Liver (tissue), 9 donors: Measurements from ENCODE around the gene TSPAN17. TPM values are rescaled to one million over a fixed set of nuclear protein-coding genes. Genes with fewer than 3 reads are reported as not detected.

ENCODE experiments used
- DNase-seq: peaks from one replicate; pipeline ENCODE4 v3.0.0-alpha.2; 2017; ENCODE audit warnings: low spot score
- H3K27ac ChIP-seq, 2 donors: one replicate each; pipeline ENCODE4 v1.7.0; 2013; ENCODE audit warnings: inconsistent platforms in 2 of 2, low read length in 2 of 2, control low read depth in 1 of 2, low read depth in 1 of 2, mild to moderate bottlenecking in 1 of 2
- H3K27me3 ChIP-seq, 4 donors: one replicate each; pipeline versions ENCODE4 v1.6.1 to v1.7.0; 2013; ENCODE audit warnings: low read length in 3 of 4, inconsistent platforms in 1 of 4, mild to moderate bottlenecking in 1 of 4, moderate library complexity in 1 of 4; ENCODE audit not compliant: control insufficient read depth in 4 of 4, insufficient read depth in 4 of 4
- H3K36me3 ChIP-seq, 4 donors: one replicate each; pipeline versions ENCODE4 v1.6.1 to v1.7.0; 2013; ENCODE audit warnings: low read length in 3 of 4, mild to moderate bottlenecking in 3 of 4, low read depth in 1 of 4, moderate library complexity in 1 of 4; ENCODE audit not compliant: control insufficient read depth in 4 of 4, insufficient read depth in 3 of 4
- H3K4me1 ChIP-seq, 4 donors: one replicate each; pipeline versions ENCODE4 v1.6.1 to v1.7.0; 2013; ENCODE audit warnings: low read length in 3 of 4, mild to moderate bottlenecking in 3 of 4, moderate library complexity in 1 of 4; ENCODE audit not compliant: control insufficient read depth in 4 of 4, insufficient read depth in 4 of 4
- H3K4me3 ChIP-seq, 3 donors: one replicate each; pipeline versions ENCODE4 v1.6.1 to v1.7.0; 2013; ENCODE audit warnings: low read length in 3 of 3, control low read depth in 1 of 3, low read depth in 1 of 3, mild to moderate bottlenecking in 1 of 3
- H3K9ac ChIP-seq, 2 donors: one replicate each; pipeline ENCODE4 v1.7.0; 2013; ENCODE audit warnings: low read length in 2 of 2, mild to moderate bottlenecking in 2 of 2, moderate library complexity in 2 of 2, control low read depth in 1 of 2, low read depth in 1 of 2
- H3K9me3 ChIP-seq, 4 donors: one replicate each; pipeline versions ENCODE4 v1.6.1 to v1.7.0; 2013; ENCODE audit warnings: low read length in 3 of 4; ENCODE audit not compliant: control insufficient read depth in 4 of 4
- ATF3 ChIP-seq: IDR thresholded peaks from 2 replicates; pipeline ENCODE4 v1.6.1; 2016; ENCODE audit warnings: antibody characterized with exemption
- CTCF ChIP-seq: fragments of 150-350 bp; IDR thresholded peaks from 2 replicates; pipeline ENCODE4 v1.5.1; 2017; ENCODE audit warnings: improper control_type of control experiment, low read depth, low read length; ENCODE audit not compliant: missing input control
- EGR1 ChIP-seq, 2 donors: IDR thresholded peaks; 2 replicates each; pipeline ENCODE4 v1.6.1; 2016 to 2018; ENCODE audit warnings: antibody characterized with exemption in 2 of 2, low read depth in 2 of 2
- GABPA ChIP-seq, 2 donors: IDR thresholded peaks in 1 of 2; conservative IDR thresholded peaks in 1 of 2; 2 replicates each; pipeline ENCODE4 v1.6.1; 2016; ENCODE audit warnings: antibody characterized with exemption in 2 of 2, mild to moderate bottlenecking in 1 of 2, moderate library complexity in 1 of 2
- JUND ChIP-seq, 2 donors: IDR thresholded peaks; 2 replicates each; pipeline ENCODE4 v1.6.1; 2016; ENCODE audit warnings: antibody characterized with exemption in 2 of 2
- RAD21 ChIP-seq, 2 donors: IDR thresholded peaks; 2 replicates each; pipeline ENCODE4 v1.6.1; 2016; ENCODE audit warnings: antibody characterized with exemption in 2 of 2, mild to moderate bottlenecking in 2 of 2
- REST ChIP-seq: IDR thresholded peaks from 2 replicates; pipeline ENCODE4 v1.6.1; 2016; ENCODE audit warnings: antibody characterized with exemption, mild to moderate bottlenecking
- SP1 ChIP-seq: IDR thresholded peaks from 2 replicates; pipeline ENCODE4 v1.6.1; 2018; ENCODE audit warnings: antibody characterized with exemption, mild to moderate bottlenecking
- TAF1 ChIP-seq: conservative IDR thresholded peaks from 2 replicates; pipeline ENCODE4 v1.6.1; 2016; ENCODE audit warnings: antibody characterized with exemption, mild to moderate bottlenecking
- YY1 ChIP-seq: IDR thresholded peaks from 2 replicates; pipeline ENCODE4 v1.6.1; 2016; ENCODE audit warnings: antibody characterized with exemption, mild to moderate bottlenecking
- WGBS: extraction: QIAGEN DNeasy Blood & Tissue Kit; methylation state at CpG from one replicate; pipeline ENCODE4 v1.1.7; 2013; 5-methylcytosine and 5-hydroxymethylcytosine counted together
- polyA plus RNA-seq, 2 donors: library from polyadenylated mRNA; stranded (reverse) in 1 of 2; unstranded in 1 of 2; fragments of 200-250 nt in 1 of 2; fragments of >200 nt in 1 of 2; fragmentation: Nextera tagmentation in 1 of 2; extraction: Ambion mirVana in 1 of 2; gene quantifications; one replicate each; pipeline versions ENCODE4 v1.2.1 to v1.2.3, GENCODE V29; 2013 to 2015
- total RNA-seq, 2 donors: library from RNA; depleted of rRNA; stranded (reverse); fragments of >200 nt; gene quantifications; one replicate each; pipeline ENCODE4 v1.2.3, GENCODE V29; 2014
- TF ChIP-seq, protein P1 (sequence below): IDR thresholded peaks from 2 replicates; pipeline ENCODE4 v1.6.1; 2016; ENCODE audit warnings: antibody characterized with exemption
- donor health status: healthy.
- donor health status: healthy.
- donor health status: healthy.
- donor health status: healthy.
- donor health status: healthy.

TSPAN17 gene
- total and polyA plus RNA-seq, 4 donors, result 5.7 to 43.4 (median 16.2) TPM

GRCh38 chr5:176608937-176609723, 38.2 kb upstream of the TSPAN17 start:
- no peak for TF ChIP-seq EGR1 (IDR thresholded peaks at IDR 0.05; ENCODE audit: low read depth in 2 of 2)
- no peak for TF ChIP-seq SP1
- no peak for TF ChIP-seq JUND (IDR thresholded peaks at IDR 0.05)
- TF ChIP-seq GABPA (IDR thresholded peaks at IDR 0.05 in 1 of 2, conservative IDR thresholded peaks at IDR 0.05 in 1 of 2), result no peak
- TF ChIP-seq REST, result no peak
- 37% methylated on average over 46 of the region's 46 CpGs for WGBS
- H3K9me3 ChIP-seq, result no peaks in the 10 kb centered on the region
- no peak for DNase-seq
- H3K9ac ChIP-seq, result no peak overlapping the region
- H3K27me3 ChIP-seq, result no peaks in the 10 kb centered on the region
- H3K27ac ChIP-seq, result no peak overlapping the region
- H3K4me1 ChIP-seq, result peaks cover 0 to 9% (median 4%) of the 10 kb centered on the region in 4 donors
- H3K36me3 ChIP-seq, result no peaks in the 10 kb centered on the region
- H3K4me3 ChIP-seq, result peak overlapping the region in 1 of 3 donors; percentile 71

GRCh38 chr5:176609724-176610434, 37.4 kb upstream of the TSPAN17 start, which contains the start of gene GPRIN1:
GPRIN1 (minus strand) TSS chr5:176610156; CDS start chr5:176599834, 10,322 bp downstream.
- DNase-seq, result peak; percentile 70
- Histone ChIP-seq H3K9ac (no peak within 1 kb of the TSS), H3K27me3 (no peaks in the 10 kb centered on the region), H3K36me3 (no peaks in the 10 kb centered on the region), H3K4me3 (peak within 1 kb of the TSS in 2 of 3 donors; percentile 47 to 71), H3K4me1 (peaks cover 0 to 9% (median 4%) of the 10 kb centered on the region in 4 donors), H3K9me3 (no peaks in the 10 kb centered on the region), H3K27ac (no peak within 1 kb of the TSS)
- TF ChIP-seq YY1 (no peak), ATF3 (no peak), CTCF (no peak), TAF1 (no peak), RAD21 (IDR thresholded peaks at IDR 0.05) (no peak), REST (peak; percentile 57)
- TF ChIP-seq, protein P1, sequence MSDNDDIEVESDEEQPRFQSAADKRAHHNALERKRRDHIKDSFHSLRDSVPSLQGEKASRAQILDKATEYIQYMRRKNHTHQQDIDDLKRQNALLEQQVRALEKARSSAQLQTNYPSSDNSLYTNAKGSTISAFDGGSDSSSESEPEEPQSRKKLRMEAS, result no peak
- 1% methylated on average over 101 of the region's 101 CpGs for WGBS
